Urinary bladder (tissue), 4 donors: ENCODE measurements around the gene PYY. TPM values are rescaled to one million over a fixed set of nuclear protein-coding genes. Genes with fewer than 3 reads are reported as not detected.
"Not testable (repeated sequence)": the region's sequence is repeated elsewhere in the genome, so short reads cannot be mapped to it uniquely, and the experiment has no call there.

ENCODE experiments used
- DNase-seq: peaks from one replicate; pipeline ENCODE4 v3.0.0-alpha.2; 2015; ENCODE audit errors: extremely low spot score
- H3K27ac ChIP-seq: one replicate; pipeline ENCODE4 v1.5.1; 2013; ENCODE audit warnings: low read depth, mild to moderate bottlenecking, moderate library complexity
- H3K36me3 ChIP-seq: one replicate; pipeline ENCODE4 v1.6.1; 2013; ENCODE audit warnings: mild to moderate bottlenecking, moderate library complexity; ENCODE audit not compliant: insufficient read depth
- H3K4me1 ChIP-seq: one replicate; pipeline ENCODE4 v1.6.1; 2013; ENCODE audit warnings: mild to moderate bottlenecking, moderate library complexity; ENCODE audit not compliant: insufficient read depth
- H3K4me3 ChIP-seq: one replicate; pipeline ENCODE4 v1.5.1; 2013; ENCODE audit warnings: low read depth, low read length
- WGBS: extraction: QIAGEN DNeasy Blood & Tissue Kit; methylation state at CpG from one replicate; pipeline ENCODE4 v1.1.7; 2013; 5-methylcytosine and 5-hydroxymethylcytosine counted together
- polyA plus RNA-seq: library from polyadenylated mRNA; stranded (reverse); fragments of 200-250 nt; gene quantifications from one replicate; pipeline ENCODE4 v1.2.3, GENCODE V29; 2013
- total RNA-seq: library from RNA; depleted of rRNA; stranded (reverse); fragments of >200 nt; gene quantifications from one replicate; pipeline ENCODE4 v1.2.3, GENCODE V29; 2014
- donor health status: healthy with polysubstance abuse.
- donor health status: healthy.

Gene PYY
- total and polyA plus RNA-seq, 2 donors, result not detected

- H3K36me3 ChIP-seq, result no peaks in the 10 kb centered on the region
- H3K27ac ChIP-seq, result no peak overlapping the region
- DNase-seq, result no peak
- H3K4me1 ChIP-seq, result no peaks in the 10 kb centered on the region
- no peak overlapping the region for H3K4me3 ChIP-seq
- 79% methylated on average over 5 of the region's 5 CpGs for WGBS
These were observed 22.6 kb downstream of the PYY start for GRCh38 chr17:43931062-43931571.

- DNase-seq, result no peak
- H3K27ac ChIP-seq, result no peak overlapping the region
- WGBS, result 62% methylated on average over 1 of the region's 1 CpG
These were observed 25.1 kb downstream of the PYY start for GRCh38 chr17:43928609-43929008.

GRCh38 chr17:43927929-43928328 lies 25.8 kb downstream of the PYY start:
- H3K36me3 ChIP-seq, H3K4me3 ChIP-seq, DNase-seq, H3K4me1 ChIP-seq, H3K27ac ChIP-seq: not testable (repeated sequence)
- WGBS, result 16% methylated on average over 5 of the region's 5 CpGs

More at GRCh38 chr17:43928609-43929008, 25.1 kb downstream of the PYY start:
- no peak overlapping the region for H3K4me3 ChIP-seq
- H3K4me1 ChIP-seq, result no peaks in the 10 kb centered on the region
- H3K36me3 ChIP-seq, result no peaks in the 10 kb centered on the region

- no peak overlapping the region for H3K27ac ChIP-seq
- no peaks in the 10 kb centered on the region for H3K36me3 ChIP-seq
- WGBS, result 3% methylated on average over 42 of the region's 42 CpGs
- H3K4me1 ChIP-seq, result no peaks in the 10 kb centered on the region
- no peak for DNase-seq
- no peak overlapping the region for H3K4me3 ChIP-seq
These were observed 26.5 kb downstream of the PYY start for GRCh38 chr17:43927060-43927864.

GRCh38 chr17:43924558-43924957 lies 29.2 kb downstream of the PYY start:
- H3K4me1 ChIP-seq, result no peaks in the 10 kb centered on the region
- 62% methylated on average over 2 of the region's 2 CpGs for WGBS
- DNase-seq, result no peak
- H3K27ac ChIP-seq, result no peak overlapping the region
- no peaks in the 10 kb centered on the region for H3K36me3 ChIP-seq
- no peak overlapping the region for H3K4me3 ChIP-seq

- Histone ChIP-seq H3K4me1 (no peaks in the 10 kb centered on the region), H3K36me3 (no peaks in the 10 kb centered on the region), H3K4me3 (no peak overlapping the region), H3K27ac (no peak overlapping the region)
- no peak for DNase-seq
- 55% methylated on average over 10 of the region's 10 CpGs for WGBS
These were observed 33.1 kb downstream of the PYY start for GRCh38 chr17:43920500-43921095.

- 63% methylated on average over 13 of the region's 13 CpGs for WGBS
- no peak for DNase-seq
- H3K4me1 ChIP-seq, result no peaks in the 10 kb centered on the region
- no peak overlapping the region for H3K4me3 ChIP-seq
- H3K27ac ChIP-seq, result no peak overlapping the region
- H3K36me3 ChIP-seq, result no peaks in the 10 kb centered on the region
These were observed 35.7 kb downstream of the PYY start for GRCh38 chr17:43918026-43918389.

- DNase-seq, result no peak
- no peaks in the 10 kb centered on the region for H3K36me3 ChIP-seq
- 12% methylated on average over 43 of the region's 43 CpGs for WGBS
- H3K27ac ChIP-seq, result no peak overlapping the region
- H3K4me1 ChIP-seq, result no peaks in the 10 kb centered on the region
- peak overlapping the region; percentile 7 for H3K4me3 ChIP-seq
These were observed 36.3 kb downstream of the PYY start for GRCh38 chr17:43917348-43918025.

- Histone ChIP-seq H3K36me3 (no peaks in the 10 kb centered on the region), H3K4me1 (no peaks in the 10 kb centered on the region), H3K4me3 (no peak overlapping the region), H3K27ac (no peak overlapping the region)
- 71% methylated on average over 8 of the region's 8 CpGs for WGBS
- no peak for DNase-seq
These were observed 36.8 kb downstream of the PYY start for GRCh38 chr17:43917016-43917347.

- no peaks in the 10 kb centered on the region for H3K4me1 ChIP-seq
- no peak overlapping the region for H3K27ac ChIP-seq
- H3K36me3 ChIP-seq, result no peaks in the 10 kb centered on the region
- no peak for DNase-seq
- no peak overlapping the region for H3K4me3 ChIP-seq
- WGBS, result 71% methylated on average over 4 of the region's 4 CpGs
These were observed 37.4 kb downstream of the PYY start for GRCh38 chr17:43916385-43916784.

- Histone ChIP-seq H3K4me3 (no peak overlapping the region), H3K27ac (no peak overlapping the region), H3K36me3 (no peaks in the 10 kb centered on the region), H3K4me1 (no peaks in the 10 kb centered on the region)
- no peak for DNase-seq
- 76% methylated on average over 3 of the region's 3 CpGs for WGBS
These were observed 38.2 kb downstream of the PYY start for GRCh38 chr17:43915559-43915958.

GRCh38 chr17:43914451-43914850 lies 39.3 kb downstream of the PYY start:
- no peak for DNase-seq
- 46% methylated on average over 2 of the region's 2 CpGs for WGBS
- Histone ChIP-seq H3K27ac (no peak overlapping the region), H3K4me3 (no peak overlapping the region), H3K4me1 (no peaks in the 10 kb centered on the region), H3K36me3 (no peaks in the 10 kb centered on the region)

GRCh38 chr17:43913584-43913983 lies 40.2 kb downstream of the PYY start:
- Histone ChIP-seq H3K36me3 (no peaks in the 10 kb centered on the region), H3K27ac (no peak overlapping the region), H3K4me1 (no peaks in the 10 kb centered on the region), H3K4me3 (no peak overlapping the region)
- no peak for DNase-seq
- 72% methylated on average over 6 of the region's 6 CpGs for WGBS
